Non-pigmented ciliary epithelial cell (primary cell): ENCODE results near the gene SYK.

Source experiments
- DNase-seq: peaks from one replicate; pipeline ENCODE4 v3.0.0-alpha.2; 2010; ENCODE audit warnings: low read depth

SYK gene

DNA sequence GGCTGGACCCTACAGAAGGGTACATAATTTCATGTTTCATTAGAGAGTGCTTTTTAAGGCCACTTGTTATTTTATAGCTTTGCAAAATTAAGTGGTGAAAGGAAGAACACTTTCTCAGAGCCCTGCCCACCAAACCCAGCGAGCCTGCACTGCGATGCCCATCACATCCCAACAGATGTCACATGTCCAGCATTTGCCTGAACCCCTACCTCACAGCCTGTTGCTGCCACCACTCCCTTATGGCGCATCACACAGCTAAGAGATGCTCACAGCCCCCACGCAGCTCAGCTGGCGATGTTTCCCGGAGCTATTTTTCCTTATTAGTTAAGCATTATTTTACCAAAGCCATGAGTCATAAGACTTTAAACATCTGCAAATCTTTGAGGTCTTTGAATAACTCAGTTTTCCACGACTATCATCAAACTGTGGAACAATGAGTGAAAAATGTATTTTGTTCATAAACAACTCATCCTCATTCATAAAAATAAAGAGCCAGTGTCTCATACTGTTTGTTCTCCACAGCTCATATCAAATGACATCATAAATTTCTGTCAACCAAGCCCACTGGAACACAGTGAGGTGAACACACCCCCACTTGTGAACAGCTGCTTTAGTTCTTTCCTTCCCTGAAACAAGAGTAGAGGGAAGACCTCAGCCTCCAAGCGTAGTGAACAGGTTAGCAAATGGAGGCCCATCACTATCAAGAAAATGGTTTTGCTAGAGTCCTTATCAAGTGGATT, 104.9 kb downstream of the SYK start:
- no peak for DNase-seq

- no peak for DNase-seq
Measured at GRCh38 chr9:90907056-90907445, 105.4 kb downstream of the SYK start.

DNA sequence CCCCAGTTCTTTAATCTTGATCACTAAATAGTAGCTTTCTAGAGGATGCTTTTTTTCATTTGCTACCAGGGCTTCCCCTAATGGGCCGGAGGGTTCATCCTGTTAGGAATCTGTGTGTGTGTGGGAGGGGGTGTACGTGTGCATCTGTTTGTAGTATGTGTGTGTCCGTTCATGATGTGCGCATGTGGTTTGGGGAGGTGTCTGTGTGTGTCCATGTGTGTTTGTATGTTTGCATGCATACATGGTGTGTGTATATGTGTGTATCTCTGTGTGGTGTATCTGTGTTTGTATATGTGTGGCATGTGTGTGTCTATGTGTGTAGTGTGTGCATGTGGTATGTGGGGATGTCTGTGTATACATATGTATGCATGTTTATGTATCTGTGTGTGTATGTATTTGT, 106.2 kb downstream of the SYK start:
- no peak for DNase-seq

DNA sequence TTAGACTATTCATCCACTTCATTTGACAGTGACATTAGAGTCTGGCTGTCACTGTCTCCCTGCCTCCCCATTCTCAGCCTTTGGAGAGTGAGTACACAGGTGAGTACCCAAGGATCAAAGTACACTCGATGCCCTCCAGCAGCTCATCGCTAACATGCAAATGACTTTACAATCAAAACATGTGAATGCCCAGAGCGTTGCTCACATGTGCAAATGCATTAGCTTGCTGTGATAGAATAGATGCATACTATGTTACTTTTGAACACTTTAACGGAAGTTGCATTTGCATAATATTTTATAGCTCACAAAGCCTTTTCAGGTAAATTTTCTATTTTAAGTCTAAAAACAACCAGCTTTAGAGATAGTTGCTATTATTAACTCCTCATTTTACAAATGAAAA, 107.6 kb downstream of the SYK start:
- no peak for DNase-seq

DNA sequence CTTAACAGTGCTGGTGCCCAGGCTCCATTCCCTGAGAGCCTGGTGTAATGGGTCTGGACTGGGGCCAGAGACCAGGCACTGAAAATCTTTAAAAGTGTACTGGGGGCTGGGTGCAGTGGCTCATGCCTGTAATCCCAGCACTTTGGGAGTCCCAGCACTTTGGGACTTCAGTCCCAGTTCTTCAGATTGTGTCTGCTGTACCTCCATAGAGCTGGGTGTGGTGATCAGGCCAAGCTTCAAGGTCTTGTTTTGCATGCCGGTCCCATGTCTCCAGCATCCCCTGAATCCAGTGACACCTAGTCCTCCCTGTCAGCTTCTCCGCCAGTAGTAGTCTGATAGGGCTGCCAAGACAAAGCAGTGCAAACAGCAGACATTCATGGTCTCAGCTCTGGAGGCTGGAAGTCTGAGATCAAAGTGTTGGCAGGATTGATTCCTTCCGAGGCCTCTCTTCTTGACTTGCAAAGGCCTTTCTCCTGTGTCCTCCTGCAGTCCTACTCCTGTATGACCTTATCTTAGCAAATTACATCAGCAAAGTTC, 108.2 kb downstream of the SYK start:
- DNase-seq = no peak

GRCh38 chr9:90914196-90914595, 112.6 kb downstream of the SYK start:
- no peak for DNase-seq

GRCh38 chr9:90914868-90915483, 113.4 kb downstream of the SYK start:
- DNase-seq = peak; percentile 23

DNA sequence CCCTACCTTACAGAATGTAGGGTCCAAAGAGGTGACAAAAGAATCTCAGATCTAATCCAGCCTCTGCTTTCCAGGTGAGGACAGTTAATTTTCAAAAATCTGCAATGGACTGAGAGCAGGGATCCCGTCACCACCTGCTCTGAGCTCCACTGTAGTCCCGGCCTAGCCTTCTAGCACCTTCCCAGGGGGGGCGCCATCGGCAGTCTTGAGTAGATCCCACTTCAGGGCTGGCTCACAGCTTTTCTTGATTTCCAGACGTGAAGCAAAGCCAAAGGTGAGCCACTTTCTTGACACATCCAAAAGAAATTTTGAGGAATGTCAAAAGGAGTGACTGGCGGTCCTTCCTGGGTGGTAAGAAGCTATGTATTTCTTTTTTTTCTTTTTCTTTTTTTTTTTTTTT, 114.1 kb downstream of the SYK start:
- no peak for DNase-seq

DNA sequence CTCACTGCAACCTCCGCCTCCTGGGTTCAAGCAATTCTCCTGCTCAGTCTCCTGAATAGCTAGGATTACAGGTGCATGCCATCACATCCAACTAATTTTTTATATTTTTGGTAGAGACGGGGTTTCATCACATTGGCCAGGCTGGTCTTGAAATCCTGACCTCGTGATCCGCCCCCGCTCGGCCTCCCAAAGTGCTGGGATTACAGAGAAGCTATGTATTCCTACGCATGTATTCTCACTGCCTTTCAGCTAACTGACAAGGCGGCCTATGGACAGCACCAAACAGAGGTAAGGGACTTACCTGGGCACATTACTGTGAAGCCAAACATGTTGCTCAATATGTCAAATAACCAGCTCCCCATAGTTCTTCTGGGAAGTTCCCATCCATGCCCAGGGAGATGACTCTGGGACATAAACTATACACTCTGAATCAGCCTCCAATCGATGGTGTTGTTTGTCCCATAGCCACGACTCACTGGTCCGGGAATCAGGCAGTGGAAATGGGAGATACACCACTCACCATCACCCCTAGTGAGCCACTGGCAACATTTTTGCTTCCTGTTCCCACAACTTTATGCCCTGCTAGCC, 114.6 kb downstream of the SYK start:
- DNase-seq = no peak

DNA sequence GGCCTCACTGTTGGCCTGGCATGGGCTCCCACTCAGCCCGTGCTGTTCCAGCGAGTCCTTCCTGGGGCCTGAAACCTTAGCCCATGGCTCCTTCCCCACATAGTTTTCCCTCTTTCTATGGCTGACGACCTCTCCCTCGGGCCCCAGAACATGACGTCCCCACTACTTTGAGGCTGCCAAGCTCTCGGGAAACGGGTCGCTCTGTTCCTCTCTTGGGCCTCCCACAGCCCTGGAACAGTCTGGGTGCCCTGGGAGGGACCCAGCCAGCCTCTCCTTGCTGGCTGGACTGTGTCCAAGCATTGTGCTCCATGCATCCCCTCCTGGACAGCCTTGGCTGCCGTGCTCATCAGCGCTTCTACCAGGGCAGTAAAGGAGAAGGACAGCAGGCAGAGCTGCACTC, 118.3 kb downstream of the SYK start:
- DNase-seq = no peak

DNA sequence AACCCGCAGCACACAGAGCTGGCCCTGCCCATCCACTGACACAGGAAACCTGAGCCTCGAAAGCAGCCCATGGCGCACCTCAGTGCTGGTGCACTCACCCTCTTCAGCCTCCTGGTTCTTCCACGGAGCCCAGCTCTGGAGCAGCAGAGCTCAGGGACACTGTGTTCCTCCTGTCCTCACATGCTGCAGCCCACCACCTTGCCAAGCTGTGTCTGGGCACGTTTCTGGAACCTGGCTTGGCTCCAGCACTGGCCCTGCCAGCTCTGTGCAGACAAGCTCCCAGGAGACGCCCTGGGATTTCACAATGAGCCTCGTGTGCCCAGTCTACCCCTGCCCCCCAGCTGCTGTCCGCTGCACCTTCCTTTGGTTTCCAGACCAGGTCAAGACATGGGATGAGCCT, 119.5 kb downstream of the SYK start:
- DNase-seq = no peak

DNA sequence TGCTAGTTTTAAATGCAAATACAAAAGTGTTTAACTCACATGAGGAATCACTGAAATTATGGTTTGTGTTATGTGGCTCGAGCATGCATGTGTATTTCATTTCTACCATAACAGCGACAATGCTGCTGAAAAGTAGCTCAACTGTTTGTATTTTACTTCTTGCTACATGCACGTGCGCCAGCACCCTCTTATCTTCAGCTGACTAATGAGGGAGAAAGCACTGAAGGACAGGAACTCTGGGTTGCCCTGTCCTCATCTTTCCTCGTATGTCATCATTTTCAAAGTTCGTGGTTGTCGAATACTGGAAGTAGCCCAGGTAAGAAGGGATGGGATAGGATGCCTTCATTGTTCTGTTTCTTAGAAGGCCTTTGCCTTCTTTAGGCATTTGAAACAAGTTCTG, 120.3 kb downstream of the SYK start:
- no peak for DNase-seq

DNA sequence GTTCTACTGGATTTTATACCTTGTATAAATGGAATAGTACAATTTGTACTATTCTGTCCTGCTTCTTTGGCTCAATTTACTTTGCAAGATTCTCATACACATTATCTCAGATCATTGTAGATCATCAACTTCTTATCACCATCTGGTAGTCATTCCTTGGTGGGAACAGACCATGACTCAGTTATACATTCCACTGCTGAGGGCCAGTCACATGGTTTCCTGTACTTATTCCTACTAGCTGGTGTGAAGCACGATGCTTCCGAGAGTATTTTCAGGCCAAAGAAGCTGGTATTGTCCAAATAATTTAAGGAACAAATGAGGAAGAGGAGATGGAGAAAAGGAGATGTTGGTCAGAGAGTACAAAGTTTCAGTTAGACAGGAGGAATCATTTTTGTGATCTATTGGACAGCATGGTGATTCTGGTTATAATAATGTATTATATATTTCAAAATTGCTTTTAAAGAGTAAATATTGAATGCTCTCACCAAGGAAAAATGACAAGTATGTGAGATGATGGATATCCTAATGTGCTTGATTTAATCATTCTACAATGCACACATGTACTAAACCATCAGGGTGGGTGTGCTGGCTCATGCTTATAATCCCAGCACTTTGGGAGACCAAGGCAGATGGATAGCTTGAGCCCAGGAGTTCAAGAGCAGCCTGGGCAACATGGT, 124.1 kb downstream of the SYK start:
- peak; percentile 88 for DNase-seq

DNA sequence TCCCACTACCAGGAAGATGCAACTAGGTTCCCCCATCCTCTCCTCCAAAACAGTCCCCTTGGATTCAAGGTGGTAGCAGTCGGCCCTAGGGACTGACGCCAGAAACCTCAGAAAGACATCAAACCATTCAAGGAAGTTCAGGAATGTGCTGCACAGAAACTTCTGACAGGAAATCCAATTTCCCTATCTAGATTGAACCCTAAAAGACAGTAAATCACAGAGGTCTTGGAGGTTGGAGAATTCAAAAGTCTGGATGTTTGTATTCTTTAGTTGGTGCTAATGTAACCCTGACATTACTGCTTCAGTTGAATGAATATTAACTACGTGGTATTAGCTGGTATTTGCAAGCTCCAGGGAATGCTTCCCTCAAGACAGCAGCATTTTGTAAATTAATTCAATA, 125.3 kb downstream of the SYK start:
- no peak for DNase-seq

DNA sequence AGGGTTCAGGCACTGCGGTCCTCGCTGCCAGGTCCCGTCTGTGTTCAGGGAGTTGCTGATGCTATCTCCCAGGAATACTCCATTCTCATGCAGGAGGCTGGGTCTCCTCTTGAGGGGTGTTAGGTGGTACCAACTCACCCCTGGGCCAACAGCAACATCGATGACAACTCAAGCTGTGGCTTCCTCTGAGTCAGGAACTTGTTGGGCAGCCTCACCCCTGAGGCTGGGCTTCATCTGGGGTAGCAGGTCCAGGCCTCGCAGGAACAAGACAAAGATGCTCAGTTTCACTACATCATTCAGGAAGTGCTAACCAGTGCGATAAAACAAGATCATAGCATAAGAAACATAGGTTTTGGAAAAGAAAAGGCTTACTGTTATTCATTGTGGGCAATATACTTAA, 125.9 kb downstream of the SYK start:
- DNase-seq = no peak

DNA sequence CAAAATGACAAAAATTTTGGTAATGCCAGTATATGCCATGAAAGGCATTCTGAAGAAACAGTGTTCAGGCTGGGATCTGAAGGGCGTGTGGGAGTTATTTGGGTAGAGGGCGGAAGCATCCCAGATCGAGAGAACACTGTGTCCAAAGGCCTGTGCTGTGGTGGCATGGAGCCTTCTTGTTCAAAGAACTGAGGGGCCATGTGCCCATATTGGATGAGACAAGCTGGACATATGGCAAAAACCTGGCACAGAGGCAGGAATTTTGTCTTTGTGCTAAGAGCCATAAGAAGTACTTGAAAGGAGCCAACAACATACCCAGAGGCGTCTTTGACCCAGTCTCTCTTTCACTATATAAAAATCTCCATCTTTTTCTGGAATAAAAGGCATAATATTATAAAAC, 128.0 kb downstream of the SYK start:
- DNase-seq = no peak

- DNase-seq = no peak
Measured at GRCh38 chr9:90933468-90933867, 131.8 kb downstream of the SYK start.

GRCh38 chr9:90939351-90939750, 137.7 kb downstream of the SYK start:
- DNase-seq = no peak

- no peak for DNase-seq
Measured at GRCh38 chr9:90940280-90940679, 138.7 kb downstream of the SYK start.

DNA sequence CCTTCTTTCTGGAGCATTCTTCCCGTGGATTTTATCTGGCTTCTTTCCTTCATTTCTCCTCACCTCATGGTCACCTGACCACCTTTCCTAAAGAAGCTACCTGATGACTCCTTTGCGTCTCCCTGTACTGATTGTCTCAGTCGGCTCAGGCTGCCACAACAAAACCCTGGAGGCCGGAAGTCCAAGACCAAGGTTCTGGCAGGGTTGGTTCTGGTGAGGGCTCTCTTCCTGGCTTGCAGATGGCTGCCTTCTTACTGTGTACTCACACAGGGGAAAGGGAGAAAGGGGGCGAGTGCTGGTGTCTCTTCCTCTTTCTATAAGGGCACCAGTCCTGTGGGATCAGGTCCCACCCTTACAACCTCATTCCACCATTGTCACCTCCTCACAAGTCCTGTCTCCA, 140.0 kb downstream of the SYK start:
- DNase-seq = no peak

GRCh38 chr9:90942555-90942954, 140.9 kb downstream of the SYK start:
- no peak for DNase-seq

DNA sequence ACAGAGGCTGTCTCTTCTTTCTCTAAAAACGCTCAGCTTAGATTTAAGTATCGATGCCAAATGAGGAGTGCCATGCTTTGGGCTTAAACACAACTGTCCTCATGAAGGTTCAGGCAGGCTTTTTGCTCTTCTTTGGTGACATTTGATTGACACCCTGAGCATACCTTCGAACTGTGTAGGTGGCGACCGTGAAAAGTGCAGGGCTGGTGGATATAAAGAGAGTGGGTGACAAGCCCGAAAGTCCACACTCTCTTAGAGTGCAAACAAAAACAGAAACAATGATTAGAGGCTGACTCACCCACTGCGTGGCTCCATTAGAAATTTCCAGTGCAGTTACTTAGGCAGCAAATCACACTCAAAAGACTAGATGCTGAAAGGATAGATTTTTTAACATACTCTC, 141.7 kb downstream of the SYK start:
- DNase-seq = no peak

DNA sequence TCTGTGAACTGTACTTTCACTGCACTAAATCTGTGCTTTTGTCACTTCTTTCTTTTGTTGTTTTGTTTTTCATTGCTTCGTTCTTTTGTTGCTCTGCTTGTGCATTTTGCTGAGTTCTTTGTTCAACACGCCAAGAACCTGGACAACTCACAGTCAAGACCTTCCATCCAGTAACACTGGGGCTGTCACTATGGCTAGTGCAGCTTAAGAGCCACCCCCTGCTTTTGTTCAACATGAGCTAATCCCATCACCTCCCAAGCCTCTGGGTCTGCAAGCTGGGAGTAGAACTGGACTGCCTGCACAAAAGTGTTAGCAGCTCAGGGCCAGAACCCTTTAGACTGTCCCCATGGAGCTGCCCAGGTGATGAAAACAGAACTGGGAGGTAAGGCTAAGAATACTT, 143.7 kb downstream of the SYK start:
- no peak for DNase-seq
